Eye (tissue), 1 donor: Measurements from ENCODE around the gene PTGER1.
"Not testable (repeated sequence)": the region's sequence is repeated elsewhere in the genome, so short reads cannot be mapped to it uniquely, and the experiment has no call there.

Source experiments
- DNase-seq: peaks from one replicate; pipeline ENCODE4 v3.0.0-alpha.2; 2015

PTGER1 gene, protein sequence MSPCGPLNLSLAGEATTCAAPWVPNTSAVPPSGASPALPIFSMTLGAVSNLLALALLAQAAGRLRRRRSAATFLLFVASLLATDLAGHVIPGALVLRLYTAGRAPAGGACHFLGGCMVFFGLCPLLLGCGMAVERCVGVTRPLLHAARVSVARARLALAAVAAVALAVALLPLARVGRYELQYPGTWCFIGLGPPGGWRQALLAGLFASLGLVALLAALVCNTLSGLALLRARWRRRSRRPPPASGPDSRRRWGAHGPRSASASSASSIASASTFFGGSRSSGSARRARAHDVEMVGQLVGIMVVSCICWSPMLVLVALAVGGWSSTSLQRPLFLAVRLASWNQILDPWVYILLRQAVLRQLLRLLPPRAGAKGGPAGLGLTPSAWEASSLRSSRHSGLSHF

DNA sequence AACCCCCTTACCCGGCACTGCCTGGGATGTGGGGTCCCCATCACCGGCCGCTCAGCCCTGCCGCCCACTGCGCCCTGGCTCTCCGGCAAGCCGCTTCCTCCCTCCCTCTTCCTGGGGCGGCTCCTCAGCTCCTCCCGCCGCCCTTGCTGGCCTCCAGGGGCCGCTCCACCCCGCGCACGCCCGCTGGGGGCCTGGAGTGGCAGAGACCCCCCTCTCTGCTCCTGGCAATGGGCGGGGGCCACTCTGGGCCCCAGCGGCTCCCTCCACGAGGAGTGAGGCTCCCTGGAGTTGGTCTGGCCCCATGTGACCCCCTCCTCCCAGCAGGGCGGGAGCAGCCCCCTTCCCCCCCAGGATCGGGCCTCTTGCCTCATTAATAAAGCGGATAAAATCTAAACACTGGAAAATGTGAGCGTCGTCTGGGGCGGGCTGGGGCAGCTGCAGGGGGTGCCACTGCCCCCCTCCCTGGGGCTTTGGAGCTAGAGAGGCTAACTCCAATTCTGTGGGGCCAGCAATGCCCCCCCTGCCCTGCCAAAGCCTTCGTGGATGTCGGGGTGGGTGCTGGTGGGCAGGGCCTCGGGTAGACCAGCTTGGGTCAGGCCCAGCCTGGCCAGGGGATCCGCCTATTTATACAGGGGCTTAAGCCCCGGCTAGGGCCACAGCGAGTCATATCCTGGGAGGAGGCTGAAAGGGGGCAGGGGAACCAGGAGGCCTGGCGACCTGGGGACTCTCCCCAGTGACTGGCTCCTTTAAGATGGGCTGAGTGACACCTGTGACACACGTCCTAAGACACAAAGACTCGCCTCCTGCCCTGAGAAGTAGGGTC is at the start of gene PTGER1:
TSS of gene PTGER1 (minus strand) at position 104 of the 823 bp plus-strand sequence. CDS start 1,034 bp downstream, outside the sequence.
- peak; percentile 61 for DNase-seq

DNA sequence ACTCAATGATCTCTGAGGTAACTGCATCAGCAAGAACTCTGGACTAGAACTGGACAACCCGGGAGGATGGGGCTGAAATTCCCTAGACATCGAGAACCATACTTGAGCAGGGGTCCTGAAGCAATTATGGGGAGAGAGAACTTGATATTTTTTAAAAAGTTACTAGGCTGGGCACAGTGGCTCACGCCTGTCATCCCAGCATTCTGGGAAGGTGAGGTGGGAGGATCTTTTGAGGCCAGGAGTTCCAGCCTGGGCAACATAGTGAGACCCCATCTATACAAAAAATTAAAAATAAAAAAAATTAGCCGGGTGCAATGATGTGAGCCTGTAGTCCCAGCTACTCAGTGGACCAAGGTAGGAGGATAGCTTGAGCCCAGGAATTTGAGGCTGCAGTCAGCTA is 45.4 kb upstream of the PTGER1 start:
- no peak for DNase-seq

DNA sequence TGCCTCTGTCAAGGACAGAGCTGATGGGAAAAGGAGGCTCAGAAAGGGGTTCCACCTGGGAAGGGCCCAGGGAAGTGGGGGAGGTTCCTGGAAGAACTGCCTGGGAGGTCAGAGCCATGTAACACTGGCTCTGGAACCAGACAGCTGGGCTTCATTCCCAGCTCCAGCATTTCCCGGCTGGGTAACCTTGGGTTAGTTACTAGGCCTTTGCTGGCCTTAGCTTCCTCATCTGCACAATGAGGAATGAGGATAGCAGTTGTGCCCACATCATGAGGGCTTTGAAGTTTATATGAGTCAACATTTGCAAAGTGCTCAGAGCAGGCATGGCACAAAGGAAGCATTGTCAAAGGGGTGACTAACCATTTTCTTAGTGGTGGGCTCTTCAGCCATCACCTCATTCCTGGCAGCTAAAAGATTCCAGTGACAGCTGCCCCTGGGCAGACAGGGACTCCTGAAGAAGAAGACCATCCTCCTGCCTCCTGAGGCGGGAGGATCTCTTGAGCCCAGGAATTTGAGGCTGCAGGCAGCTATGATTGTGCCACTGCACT is 44.8 kb upstream of the PTGER1 start:
- DNase-seq: no peak

DNA sequence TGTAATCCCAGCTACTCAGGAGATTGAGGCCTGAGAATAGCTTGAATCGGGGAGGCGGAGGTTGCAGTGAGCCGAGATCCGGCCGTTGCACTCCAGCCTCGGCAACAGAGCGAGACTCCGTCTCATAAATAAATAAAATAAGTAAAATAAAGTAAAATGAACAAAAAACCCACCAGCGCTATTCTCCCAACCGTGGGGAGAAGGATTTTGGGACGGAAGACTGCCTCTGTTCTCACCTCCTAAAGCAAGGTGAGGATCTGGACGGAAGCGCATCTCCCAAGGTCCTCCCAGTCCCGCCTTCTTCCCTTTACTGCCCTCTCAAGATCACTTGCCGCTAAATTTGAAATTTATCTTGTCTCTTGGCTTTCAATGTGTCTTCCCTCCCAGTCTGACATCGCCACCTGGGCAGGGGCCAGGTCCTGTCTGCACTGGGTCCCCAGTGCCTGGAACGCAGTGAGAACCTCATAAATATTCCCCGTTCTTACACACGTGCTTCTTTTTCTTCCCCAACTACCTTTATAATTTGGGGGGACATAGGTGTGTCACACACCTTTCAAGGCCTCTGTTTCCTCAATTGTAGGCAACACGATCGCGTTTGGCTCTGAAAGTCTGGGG is 44.2 kb upstream of the PTGER1 start:
- DNase-seq: no peak

DNA sequence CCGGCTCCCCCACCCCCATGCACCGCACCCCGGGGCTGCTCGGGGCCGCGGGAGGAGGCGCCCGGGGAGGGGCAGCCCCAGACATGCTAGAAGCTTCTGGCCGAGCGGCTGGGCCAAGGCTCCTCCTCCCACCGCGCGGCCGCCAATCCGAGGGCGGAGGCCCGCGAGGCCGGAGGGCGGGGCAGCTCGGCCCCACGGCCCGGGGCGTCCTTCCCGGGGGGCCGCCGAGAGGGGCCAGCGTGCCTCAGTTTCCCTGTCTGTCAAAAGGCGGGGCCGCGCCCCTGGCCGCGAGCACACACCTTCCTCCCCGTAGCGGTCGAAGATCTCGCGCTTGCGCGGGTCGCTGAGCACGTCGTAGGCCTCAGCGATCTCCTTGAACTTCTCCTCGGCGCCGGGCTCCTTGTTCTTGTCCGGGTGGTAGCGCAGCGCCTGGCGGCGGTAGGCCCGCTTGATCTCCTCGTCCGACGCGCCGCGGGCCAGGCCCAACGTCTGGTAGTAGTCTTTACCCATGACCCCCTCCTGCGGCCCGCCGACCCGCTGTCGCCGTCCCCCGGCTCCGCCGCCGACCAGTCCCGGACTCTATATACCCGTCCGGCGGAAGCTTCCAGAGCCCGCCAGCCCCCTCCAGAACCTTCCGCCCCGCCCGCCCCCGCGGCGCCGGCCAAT is 42.8 kb upstream of the PTGER1 start, which contains the start of gene DNAJB1:
TSS of gene DNAJB1 (minus strand) at position 558 of the 666 bp plus-strand sequence. CDS start at position 510, 48 bp downstream.
- no peak for DNase-seq

DNA sequence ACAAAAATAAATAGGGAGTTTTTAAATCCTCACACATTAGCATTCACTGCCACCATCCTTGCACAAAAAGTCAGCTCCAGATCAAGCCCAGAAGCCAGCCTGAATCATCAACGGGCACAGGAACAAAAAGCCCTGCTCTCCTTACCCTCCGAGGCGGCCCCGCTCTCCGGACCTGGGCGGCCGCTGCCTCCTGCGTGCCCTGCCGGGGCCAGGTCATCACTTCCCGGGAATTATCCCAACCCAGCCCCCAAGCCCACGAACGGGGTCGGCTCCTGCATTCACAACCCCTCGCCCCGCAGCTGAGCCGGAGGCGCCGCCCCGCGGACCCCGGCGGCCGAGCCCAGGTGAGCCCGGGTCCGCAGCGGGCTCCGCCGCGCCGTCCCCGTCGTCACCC is 42.3 kb upstream of the PTGER1 start:
- peak; percentile 19 for DNase-seq

DNA sequence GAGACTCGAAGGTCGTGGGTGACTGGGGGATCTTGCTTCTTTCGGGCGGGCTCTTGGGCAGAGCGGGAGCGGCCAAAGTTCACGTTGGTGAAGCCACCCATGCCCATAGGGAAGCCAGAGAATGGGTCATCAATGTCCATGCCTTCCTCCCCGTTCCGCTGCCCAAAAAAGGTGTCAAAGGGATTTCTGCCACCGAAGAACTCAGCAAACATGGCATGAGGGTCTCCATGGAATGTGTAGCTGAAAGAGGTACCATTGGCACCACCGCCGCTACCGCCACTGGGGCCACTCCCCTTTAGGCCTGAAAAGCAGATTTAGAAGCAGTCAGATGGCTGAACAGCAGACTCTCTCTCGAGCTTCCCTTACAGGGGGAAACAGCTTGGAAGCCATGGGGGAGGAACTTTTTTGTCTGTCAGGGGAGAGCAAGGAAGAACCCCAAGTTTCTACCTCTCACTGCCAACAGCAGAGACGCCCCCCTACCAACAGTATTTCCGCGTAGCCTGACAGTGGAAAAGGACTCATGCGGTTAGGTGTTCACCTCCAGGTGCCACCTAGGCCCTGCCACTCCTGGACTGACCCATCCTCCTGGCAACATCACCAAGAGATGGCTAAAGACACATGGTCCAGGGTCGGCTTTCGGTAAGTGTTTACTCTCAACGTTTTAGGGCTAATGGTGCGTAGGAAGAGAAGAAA is 41.7 kb upstream of the PTGER1 start:
- DNase-seq: no peak

DNA sequence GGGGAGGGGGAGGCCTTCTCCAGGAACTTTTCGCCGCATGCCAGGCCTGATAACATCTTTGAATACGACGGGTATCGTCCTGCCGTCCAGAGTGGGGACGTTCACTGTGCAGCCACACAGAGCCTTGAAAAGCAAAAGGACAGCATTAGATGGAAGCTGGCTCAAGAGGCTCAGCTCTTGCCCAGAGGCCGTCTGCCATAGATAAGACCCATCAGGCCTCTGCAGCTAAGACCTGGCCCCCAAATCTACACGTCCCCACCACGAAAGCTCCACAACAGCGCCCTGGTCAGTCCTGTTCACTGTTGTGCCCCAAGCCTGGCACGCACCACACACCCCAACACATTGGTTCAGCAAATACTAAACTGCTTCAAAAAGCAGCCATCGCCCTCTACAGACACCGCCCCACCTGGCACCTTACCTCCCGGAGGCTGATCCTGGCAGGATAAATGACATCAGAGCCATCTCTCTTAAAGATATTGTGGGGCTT is 40.9 kb upstream of the PTGER1 start:
- DNase-seq: no peak

DNA sequence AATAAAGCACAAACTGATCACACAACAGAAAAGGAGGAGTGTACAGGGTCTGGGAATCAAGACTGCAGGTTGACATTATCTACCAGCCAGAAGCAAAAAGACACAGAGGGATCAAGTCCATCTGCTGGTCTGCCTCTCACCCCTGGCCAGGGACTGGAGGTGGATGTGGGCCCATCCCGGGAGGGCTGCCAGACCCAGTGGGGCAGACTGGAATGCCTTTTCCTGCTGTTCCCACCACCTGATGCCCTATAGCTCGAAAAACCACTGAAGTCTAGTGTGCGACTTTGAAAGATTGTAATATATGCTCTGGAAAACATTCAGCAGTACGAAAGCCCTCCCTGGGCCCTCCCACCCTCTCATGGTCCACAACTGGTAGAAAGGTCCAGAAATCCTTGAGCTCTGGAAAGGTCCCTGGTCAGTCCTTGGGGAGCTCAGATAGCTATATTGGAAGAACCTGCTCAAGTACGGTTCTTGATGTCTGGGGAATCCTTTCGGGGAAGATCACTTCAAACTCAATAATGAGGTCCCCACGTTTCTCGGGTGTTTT is 40.4 kb upstream of the PTGER1 start:
- no peak for DNase-seq

DNA sequence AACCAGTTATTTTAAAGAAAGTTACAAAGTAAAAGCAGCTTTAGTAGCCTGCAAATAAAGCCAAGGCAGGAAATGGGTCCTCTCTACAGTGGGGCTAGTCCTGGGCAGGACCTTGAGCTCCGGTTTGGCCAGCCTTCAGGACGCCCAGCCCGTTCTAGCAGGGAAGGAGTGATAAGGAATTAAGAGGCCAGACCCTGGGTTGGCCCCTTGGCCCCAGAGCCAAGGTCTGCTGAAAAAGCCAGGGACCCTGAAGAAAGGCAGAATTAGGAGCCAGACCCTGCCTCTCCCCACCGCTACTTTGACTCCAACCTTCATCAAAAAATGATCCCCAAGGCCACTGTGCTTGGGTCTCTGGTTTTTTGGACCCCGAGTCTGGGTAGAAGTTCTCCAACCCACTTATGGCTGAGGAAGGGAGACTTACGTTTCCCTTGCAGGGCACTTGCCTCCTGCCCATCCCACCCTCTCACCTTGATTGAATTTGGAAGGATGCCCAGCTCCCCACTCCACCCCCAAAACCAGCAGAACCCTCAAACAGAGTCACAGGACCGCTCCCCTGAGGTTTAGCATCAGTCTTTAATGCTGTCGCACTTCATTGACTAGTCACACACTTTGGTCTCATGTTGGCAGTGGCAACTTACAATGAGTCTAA is 39.2 kb upstream of the PTGER1 start:
- DNase-seq: no peak

DNA sequence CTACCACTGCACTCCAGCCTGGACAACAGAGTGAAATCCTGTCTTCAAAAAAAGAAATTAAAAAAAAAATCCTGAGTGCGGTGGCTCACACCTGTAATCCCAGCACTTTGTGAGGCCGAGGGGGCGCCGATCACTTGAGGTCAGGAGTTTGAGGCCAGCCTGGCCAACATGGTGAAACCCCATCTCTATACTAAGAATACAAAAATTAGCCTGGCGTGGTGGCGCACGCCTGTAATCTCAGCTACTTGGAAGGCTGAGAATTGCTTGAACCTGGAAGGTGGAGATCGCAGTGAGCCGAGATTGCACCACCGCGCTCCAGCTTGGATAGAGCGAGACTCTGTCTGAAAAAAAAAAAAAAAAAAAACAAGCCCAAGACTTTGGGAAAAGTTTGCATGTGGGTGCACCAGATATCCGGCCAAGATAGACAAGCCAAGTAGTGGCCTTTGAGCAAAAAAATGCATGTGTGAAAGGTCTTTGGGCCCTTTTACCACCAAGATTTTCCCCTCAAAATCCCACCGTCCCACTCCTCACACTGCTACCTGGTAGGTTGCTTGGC is 37.3 kb upstream of the PTGER1 start:
- no peak for DNase-seq

DNA sequence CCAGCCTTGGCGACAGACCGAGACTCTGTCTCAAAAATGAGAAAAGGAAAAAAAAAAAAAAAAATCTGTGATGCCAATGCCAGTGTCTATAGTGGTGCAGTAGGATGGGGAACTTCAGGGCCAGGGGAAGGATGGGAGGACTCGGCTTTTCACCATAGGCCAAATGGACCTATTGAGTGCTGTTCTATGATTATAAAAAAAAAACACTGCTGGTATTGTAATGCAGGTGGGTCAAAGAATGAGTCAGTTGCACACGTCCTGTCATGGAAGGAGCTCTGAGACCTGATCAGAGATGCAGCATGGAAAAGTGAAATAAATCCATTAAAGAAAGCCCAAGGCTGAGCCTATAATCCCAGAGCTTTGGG is 36.1 kb upstream of the PTGER1 start:
- DNase-seq: no peak

DNA sequence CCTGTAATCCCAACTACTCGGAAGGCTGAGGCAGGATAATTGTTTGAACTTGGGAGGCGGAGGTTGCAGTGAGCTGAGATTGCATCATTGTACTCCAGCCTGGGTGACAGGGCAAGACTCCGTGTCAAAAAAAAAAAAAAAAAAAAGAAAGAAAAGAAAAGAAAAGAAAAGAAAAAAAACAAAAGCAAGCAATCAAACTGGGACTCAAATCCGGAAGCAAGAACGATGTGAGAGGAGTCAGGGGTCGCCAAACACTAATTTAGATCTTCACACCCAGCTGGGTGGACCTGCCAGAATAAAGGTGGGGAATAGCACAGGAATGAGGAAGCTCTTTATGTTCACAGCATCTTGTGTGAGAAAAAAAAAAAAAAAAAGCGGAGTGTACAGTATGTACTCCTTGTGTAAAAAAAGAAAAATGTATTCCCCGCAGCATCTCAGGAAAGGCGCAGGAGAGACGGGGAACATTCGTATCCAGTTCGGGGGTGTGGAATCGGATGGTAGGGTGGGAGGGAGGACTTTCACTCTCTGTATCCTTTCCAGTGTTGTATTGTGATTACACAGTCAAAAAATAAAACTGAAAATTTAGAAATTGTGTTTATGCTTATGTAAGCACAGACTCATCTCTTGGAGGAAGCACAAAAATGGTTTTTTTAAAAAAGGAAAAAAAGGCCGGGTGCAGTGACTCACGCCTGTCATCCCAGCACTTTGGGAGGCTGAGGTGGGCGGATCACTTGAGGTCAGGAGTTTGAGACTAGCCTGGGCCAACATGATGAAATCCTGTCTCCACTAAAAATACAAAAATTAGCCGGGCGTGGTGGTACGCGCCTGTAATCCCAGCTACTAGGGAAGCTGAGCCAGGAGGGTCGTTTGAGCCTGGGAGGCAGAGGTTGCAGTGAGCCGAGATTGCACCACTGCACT is 35.4 kb upstream of the PTGER1 start:
- no peak for DNase-seq

DNA sequence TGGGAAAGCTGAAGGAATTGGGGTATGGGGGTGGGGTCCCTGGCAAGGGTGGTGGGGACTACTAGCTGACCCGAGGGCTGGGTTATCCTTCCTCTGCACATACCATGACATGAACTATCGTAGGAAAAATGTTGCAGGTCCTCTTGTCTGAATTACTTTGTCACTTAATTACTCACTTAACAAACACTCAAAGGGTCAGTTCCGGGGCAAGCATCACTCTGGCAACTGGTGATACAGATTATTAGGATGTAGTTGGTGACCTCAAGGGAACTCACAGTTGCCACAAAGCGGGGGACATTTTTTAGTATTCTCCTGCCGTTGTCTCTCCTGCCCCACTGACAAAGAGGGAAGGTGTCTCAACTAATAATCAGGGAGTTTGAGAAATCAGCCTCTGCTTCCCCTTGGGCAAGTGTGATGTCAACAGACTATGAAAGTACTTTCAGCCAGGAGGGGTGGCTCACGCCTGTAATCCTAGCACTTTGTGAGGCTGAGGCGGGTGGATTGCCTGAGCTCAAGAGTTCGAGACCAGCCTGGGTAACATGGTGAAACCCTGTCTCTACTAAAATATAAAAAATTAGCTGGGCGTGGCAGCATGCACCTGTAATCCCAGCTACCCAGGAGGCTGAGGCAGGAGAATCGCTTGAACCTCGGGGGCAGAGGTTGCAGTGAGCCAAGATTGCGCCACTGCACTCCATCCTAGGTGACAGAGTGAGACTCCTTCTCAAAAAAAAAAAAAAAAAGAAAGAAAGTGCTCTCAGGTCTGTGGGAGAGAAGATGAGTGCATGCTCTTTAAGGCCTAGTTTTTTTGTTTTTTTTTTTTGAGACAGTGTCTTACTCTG is 32.8 kb upstream of the PTGER1 start:
- peak; percentile 35 for DNase-seq

DNA sequence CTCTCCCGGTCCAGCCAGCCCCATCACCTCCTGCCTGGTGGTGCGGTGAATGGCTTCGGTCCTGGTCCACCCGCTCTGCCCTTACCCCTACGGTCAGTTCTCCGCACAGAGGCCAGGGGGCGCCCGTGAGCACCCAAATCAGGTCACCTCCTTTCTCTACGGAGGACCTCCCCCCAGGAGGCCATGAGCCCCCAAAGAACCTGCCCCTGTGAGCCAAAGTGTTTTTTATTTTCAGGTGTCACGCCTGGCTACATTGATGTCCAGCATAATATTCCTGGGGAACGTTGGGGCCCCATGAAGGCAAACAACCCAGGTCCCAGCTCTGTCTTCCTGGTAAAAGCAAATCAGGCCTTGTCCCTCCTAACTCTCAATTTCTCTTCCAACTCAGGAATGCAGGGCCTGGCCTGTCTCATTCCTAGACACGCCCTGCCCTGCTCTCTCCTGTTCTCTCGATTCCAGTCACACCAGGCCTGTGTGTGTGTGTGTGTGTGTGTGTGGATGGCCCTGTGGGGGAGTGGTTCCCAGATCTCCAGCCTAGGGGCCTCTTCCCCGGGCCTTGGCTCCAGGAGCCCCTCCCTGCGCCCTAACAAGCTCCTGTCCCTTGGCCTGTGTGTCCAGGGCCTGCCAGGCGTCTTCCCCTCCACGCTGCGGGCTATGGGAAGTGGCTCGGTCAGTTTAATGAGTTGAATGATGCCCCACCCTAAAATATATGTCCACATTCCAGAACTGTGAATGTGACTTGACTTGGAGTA is 30.5 kb upstream of the PTGER1 start:
- peak; percentile 71 for DNase-seq

DNA sequence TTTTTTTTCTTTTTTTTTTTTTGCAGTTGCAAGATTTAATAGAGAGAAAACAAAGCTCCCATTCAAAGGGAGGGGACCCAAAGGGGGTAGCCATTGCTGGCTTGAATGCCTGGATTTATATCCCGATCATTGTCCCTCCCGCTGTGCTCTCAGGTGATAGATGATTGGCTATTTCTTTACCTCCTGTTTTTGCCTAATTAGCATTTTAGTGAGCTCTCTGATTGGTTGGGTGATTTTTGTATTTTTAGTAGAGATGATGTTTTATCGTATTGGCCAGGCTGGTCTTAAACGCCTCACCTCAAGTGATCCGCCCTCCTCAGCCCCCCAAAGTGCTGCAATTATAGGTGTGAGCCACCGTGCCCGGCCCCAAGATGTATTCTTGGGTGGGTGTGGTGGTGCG is 29.4 kb upstream of the PTGER1 start:
- not testable (repeated sequence) for DNase-seq

DNA sequence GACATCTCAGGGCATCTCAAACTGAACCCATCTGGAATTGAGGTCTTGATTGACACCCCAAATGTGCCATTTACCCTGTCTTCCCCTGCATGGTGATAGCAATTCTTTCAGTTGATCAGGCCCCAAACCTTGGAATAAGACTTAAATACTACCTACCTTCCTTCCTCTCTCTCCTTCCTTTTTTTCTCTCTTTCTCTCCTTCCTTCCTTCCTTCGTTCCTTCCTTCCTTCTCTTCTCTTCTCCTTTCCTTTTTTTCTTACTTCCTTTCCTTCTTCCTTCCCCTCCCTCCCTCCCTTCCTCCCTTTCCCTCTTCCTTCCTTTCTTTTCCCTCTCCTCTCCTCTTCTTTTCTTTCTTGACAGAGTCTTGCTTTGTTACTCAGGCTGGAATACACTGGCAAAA is 28.1 kb upstream of the PTGER1 start:
- no peak for DNase-seq
